ENCODE results near the gene GRIK2.

The GRIK2 gene

GRCh38 chr6:101728956-101729355 lies 335.4 kb downstream of the GRIK2 start:
- no peak for DNase-seq

DNA sequence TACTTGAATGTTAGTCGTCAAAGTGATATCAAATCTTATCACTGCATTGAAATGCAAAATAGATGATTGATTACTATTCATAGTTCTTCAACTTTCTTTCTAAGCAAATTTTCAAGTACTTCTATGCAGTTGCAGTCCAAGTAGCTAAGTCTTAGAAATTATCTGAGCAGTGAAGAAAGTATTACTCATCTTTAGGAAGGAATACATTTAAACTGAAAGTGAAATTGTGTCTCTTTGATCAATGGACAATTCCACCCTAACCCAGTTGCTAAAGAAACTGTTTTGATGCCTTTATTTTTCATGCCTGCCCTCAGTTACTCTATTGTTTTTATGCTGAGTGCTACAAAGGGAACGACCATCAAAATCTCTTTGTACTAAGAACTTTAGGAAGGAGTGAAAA lies 337.4 kb downstream of the GRIK2 start:
- DNase-seq: no peak

DNA sequence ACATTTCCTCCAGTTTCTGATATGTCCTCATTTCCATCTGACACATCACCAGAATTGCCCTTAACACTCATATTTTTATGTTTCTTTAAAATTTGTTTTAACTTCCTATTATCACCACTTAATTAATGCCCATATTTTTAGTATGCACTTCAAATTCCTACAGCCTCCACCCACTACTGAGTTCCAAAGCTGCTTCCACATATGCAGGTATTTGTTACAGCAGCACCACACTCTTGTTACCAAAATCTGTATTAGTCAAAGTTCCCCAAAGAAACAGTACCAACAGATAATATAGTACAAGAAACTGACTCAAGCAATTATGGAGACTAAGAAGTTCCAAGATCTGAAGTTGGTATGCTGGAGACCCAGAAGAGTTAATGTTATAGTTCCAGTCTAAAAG lies 340.4 kb downstream of the GRIK2 start:
- DNase-seq: no peak

GRCh38 chr6:101738481-101738880 lies 345.0 kb downstream of the GRIK2 start:
- no peak for DNase-seq

DNA sequence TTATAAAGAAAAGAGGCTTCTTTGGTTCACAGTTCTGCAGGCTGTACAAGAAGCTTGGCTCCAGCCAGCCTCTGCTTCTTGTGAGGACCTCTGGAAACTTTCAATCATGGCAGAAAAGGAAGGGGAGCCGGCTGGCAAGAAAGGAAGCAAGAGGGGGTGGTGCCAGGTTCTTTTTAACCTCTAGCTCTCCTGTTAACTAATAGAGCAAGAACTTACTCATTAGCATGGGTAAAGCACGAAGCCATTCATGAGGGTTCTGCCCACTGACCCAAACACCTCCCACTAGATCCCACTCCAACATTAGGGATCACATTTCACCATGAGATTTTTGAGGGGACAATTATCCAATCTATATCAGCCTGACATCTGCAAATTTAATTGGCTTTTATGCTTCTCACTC lies 347.1 kb downstream of the GRIK2 start:
- DNase-seq: no peak

DNA sequence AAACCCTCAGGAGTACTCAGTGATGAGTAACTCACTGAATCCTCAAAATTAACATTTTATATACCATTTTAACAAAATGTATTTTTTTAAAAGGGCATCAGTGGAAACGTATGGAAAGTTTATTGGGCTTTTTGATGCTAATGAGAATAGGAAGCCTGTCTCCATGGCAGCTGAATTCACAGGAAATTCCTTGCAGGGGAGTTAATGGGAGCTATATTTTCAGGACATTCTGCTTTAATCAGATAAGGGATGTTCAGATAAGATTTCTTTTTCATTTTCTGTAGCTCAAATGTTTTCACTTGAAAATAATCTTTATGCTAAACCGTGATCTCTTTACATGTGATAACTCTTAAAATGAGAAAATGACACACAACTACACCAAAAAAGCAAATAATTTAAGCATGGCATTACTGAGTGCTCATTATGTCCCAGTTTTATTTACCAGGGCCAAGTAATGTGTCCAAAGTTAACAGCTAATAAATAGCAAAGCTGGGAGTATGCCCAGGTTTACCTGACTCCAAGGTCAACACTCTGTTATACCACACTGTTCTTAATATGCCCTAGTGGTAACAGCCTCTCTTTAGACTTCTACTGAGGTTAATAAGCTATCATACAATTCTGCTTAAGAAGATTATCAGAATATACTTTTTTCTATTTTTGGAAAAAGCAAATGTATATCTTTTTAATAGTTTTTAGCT lies 348.1 kb downstream of the GRIK2 start:
- DNase-seq: no peak

- peak; percentile 18 for DNase-seq
These were observed 353.7 kb downstream of the GRIK2 start for GRCh38 chr6:101747160-101747559.

- DNase-seq: no peak
These were observed 354.2 kb downstream of the GRIK2 start for GRCh38 chr6:101747716-101748115.

DNA sequence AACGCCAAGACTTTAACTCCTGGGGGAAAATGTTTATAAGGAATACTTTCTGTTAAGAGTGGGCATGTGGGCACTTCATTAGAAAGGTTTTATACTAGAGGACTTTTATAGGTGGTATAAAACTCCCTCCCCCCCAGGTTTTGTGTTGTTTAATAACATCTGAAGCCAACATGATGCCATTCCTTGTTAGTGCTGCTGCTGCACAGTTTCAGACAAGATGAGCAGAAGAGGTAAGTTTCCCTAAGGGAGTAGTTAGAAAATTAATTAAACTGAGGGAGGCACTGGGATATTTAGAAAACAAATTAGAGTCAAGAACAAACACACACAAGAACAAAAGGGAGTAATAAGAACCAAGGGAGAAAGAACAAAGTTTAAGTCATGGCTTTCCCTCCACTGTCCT lies 362.4 kb downstream of the GRIK2 start:
- no peak for DNase-seq

GRCh38 chr6:101758368-101758767 lies 364.9 kb downstream of the GRIK2 start:
- DNase-seq: no peak

- no peak for DNase-seq
These were observed 367.5 kb downstream of the GRIK2 start for GRCh38 chr6:101760843-101761621.

DNA sequence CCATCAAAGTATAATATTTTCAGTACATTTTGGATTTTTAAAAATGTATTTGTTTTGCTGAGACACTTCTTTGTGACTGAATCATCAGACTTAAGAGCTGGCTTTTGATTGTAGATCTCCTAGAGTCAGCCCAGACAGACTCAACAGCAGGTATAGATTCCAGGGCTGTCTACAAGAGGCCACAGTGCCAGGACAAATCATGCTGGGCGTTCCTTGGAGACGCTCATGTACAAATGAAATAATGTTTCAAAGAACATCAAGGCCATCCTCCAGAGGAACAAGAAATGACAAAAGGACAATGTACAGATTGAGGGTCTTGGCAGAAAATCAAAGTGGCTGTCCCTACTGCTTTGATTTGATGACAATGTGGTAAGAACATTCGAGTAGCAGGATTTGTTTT lies 369.3 kb downstream of the GRIK2 start:
- DNase-seq: no peak

DNA sequence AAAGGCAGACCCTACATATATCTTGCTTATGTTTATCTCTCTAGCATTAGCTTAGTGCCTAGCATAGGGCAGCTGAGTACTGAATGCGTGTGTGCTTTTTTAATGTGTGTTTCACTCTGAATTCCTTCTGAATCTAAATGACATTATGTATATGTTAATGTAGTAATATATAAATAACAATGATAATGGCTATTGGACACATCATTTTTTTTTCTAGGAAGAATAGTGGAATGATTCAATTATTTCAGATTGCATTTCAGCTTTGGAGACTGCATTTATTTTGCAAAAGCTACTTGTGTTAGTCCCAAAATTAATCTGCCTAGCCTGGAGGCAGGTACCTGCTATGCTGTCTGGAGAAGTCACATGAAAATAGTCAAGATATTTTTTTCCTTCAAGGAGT lies 371.8 kb downstream of the GRIK2 start:
- DNase-seq: no peak

GRCh38 chr6:101770116-101770515 lies 376.6 kb downstream of the GRIK2 start:
- DNase-seq: peak; percentile 87

- DNase-seq: peak; percentile 85
These were observed 383.4 kb downstream of the GRIK2 start for GRCh38 chr6:101776919-101777350.

DNA sequence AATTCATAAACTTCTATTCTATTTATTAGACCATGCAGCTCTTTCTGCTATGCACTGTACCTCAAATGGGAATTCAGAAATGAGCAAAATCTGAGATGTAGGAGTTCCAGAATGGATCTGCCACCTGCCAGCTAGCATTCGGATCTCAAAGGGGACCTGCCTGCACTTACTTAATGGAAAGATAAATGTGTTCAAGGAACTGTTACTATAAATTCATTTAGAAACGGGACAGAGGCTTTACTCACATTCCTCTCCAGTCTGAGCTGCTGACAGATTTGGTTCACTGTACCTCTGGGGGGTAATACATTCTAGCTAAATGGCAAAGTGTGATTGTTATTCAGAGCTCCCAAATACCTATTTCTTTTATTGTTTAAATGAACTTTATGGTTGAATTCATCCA lies 384.1 kb downstream of the GRIK2 start:
- DNase-seq: no peak

GRCh38 chr6:101779051-101779844 lies 385.7 kb downstream of the GRIK2 start:
- peak; percentile 44 for DNase-seq

GRCh38 chr6:101783287-101783686 lies 389.8 kb downstream of the GRIK2 start:
- DNase-seq: no peak

DNA sequence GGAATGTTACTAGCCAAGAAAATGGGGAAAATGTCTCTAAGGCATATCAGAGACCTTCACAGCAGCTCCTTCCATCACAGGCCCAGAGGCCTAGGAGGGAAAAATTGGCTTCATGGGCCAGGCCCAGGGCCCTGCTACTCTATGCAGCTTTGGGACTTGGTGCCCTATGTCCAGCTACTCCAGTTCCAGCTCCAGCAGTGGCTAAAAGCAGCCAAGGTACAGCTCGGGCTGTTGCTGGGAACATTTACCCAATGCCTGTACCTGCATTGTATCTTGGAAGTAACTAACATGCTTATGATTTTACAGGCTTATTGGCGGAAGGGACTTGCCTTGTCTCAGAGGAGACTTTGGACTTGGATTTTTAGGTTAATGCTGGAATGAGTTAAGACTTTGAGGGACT lies 390.6 kb downstream of the GRIK2 start:
- DNase-seq: no peak

DNA sequence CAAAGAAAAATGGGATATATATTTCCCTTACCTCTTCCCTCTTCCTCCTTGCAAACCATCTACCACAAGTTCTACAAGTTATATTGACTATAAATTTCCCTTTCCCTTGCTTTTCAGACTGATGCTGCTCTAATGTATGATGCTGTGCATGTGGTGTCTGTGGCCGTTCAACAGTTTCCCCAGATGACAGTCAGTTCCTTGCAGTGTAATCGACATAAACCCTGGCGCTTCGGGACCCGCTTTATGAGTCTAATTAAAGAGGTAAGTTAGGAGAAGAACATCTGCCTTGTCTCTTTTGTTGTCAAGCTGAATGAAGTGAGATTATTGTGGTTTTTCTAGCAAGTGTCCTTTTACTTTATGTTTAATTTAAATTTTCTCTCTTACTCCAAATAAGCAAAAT lies 406.0 kb downstream of the GRIK2 start:
- peak; percentile 28 for DNase-seq

- DNase-seq: peak; percentile 7
These were observed 407.1 kb downstream of the GRIK2 start for GRCh38 chr6:101800598-101800997.

DNA sequence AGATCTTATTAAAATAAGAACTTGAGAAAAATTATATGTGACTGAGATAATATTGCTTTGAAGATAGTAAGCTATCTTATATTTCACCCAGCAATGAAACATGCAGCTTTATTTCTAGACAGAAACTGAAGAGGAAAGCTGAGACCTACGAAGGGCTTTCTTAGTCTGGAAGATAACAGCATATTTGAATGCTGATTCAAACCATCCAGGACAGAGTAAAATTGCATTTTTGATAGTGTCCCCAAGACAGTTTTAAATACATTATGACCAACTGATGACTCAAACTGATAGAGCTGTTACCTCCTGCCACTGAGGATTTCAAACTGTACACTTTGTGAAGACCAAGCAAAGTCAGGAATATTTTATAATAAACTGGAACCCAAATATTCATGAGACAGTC lies 409.6 kb downstream of the GRIK2 start:
- no peak for DNase-seq

- DNase-seq: no peak
These were observed 412.7 kb downstream of the GRIK2 start for GRCh38 chr6:101806241-101806640.

DNA sequence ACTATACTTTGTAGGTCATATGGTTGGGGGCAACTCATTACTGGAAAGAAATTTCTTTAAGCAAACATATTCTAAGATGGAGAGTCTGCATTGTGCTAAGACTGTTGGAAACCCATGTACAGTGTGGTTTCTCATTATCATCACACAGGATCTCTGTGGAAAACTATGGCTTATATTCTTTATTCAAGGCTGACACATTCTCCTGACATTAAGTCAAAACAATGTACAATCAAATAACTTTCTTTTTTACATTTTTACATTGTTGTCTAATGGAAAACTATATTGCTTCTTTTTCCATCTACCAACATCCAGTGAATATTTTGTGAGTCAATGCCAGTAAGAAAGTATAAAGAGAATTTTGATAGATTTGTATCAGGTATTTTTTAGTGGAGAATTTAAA lies 417.6 kb downstream of the GRIK2 start:
- DNase-seq: no peak

Measured in NCI-H146 (cell line).